Hepatocyte (in vitro differentiated cells): ENCODE data around the gene RBM38.

Source experiments
- CTCF ChIP-seq: fragments of 200-600 bp; sonication (generic); IDR thresholded peaks from 2 replicates; pipeline ENCODE4 v1.5.1; 2016; ENCODE audit warnings: antibody characterized with exemption, mild to moderate bottlenecking; ENCODE audit not compliant: poor library complexity
- EZH2 ChIP-seq: fragments of 200-600 bp; sonication (generic); IDR thresholded peaks from 2 replicates; pipeline ENCODE4 v1.6.1; 2016; ENCODE audit warnings: antibody characterized with exemption, mild to moderate bottlenecking, borderline replicate concordance
- EZH2phosphoT487 ChIP-seq: fragments of 200-600 bp; sonication (generic); IDR thresholded peaks from one replicate; pipeline ENCODE4 v1.6.1; 2018; ENCODE audit warnings: antibody characterized with exemption, mild to moderate bottlenecking, low read depth, moderate library complexity; ENCODE audit not compliant: unreplicated experiment, severe bottlenecking

GRCh38 chr20:57443349-57444265 lies 52.4 kb downstream of the RBM38 start:
- TF ChIP-seq CTCF, result no peak
- TF ChIP-seq EZH2phosphoT487, result no peak
- TF ChIP-seq EZH2, result no peak
